B cell (primary cell): ENCODE measurements around the gene KLHL6.

ENCODE experiments used
- CTCF ChIP-seq: fragments of 200-600 bp; IDR thresholded peaks from one replicate; pipeline ENCODE4 v1.8.0; 2022; ENCODE audit warnings: antibody characterized with exemption, mild to moderate bottlenecking
- EZH2 ChIP-seq: IDR thresholded peaks from 2 replicates; pipeline ENCODE4 v1.6.1; 2012; ENCODE audit warnings: borderline replicate concordance, low read depth, mild to moderate bottlenecking, moderate library complexity, low read length; ENCODE audit not compliant: insufficient read depth, poor library complexity, severe bottlenecking

DNA sequence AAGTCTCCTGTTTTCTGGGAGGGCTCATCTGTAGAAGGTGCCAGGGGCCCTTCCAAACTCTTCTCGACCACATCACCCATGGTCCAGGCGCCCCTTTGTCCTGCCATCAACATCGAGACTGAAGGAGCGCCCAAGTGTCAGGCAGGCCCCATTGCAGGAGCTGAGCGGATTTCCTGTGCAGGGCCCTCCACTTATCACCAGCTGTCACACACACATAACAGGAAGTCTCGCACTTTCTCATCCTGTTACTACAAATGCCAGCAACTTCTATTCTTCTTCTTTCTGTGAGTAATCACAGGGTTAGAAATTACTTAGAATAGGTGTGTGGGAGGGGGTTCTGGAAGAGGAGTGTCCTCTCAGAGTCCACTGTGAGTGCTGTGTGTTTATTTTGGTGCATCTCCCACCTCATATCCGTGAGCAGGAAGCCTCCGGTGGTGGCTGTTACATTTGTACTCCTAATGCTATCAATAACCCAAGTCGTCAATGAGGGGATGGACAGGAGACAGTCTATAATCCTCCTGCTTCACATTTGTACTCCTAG, at the start of gene KLHL6:
- no peak for TF ChIP-seq CTCF
- TF ChIP-seq EZH2: no peak
